PC-9 (cell line): ENCODE measurements around the gene CFAP61. TPM values are rescaled to one million over a fixed set of nuclear protein-coding genes. Genes with fewer than 3 reads are reported as not detected.

Source experiments
- BruUV-seq: library from RNA; stranded (reverse); fragments of 400-500 nt; replicated peaks from 2 replicates; lab custom pipeline; 2021; lab: Mats Ljungman, UMichigan
- CTCF ChIA-PET: fragments of 300-600 bp; sonication (Branson Sonifier 250); formaldehyde crosslinking; loops from one replicate; lab custom pipeline; 2022; ENCODE audit warnings: antibody characterized with exemption; lab: Charles Lee
- POLR2A ChIA-PET: fragments of 300-600 bp; sonication (Branson Sonifier 250); formaldehyde crosslinking; loops from one replicate; lab custom pipeline; 2022; ENCODE audit warnings: antibody characterized with exemption; ENCODE audit not compliant: unreplicated experiment; lab: Charles Lee
- DNase-seq, 2 experiments: peaks; one replicate each; pipeline versions ENCODE4 v3.0.0 to v3.0.0-alpha.2; 2015 to 2022; ENCODE audit warnings: mixed read lengths in 1 of 2
- H2AFZ ChIP-seq: fragments of 200-600 bp; sonication (generic); 2 replicates; pipeline ENCODE4 v1.8.1; 2017; ENCODE audit warnings: antibody characterized with exemption
- H3F3A ChIP-seq: fragments of 200-600 bp; sonication (generic); 2 replicates; pipeline ENCODE4 v1.8.1; 2017; ENCODE audit warnings: antibody characterized with exemption, mild to moderate bottlenecking, low read depth; ENCODE audit not compliant: insufficient read depth
- H3K27ac ChIP-seq: fragments of 200-600 bp; sonication (generic); 2 replicates; pipeline ENCODE4 v1.6.1; 2016; ENCODE audit warnings: mixed run types
- H3K27me3 ChIP-seq: fragments of 200-600 bp; sonication (generic); 2 replicates; pipeline ENCODE4 v1.6.1; 2016; ENCODE audit warnings: low read depth, mixed run types; ENCODE audit not compliant: insufficient read depth
- H3K36me3 ChIP-seq: fragments of 200-600 bp; sonication (generic); 2 replicates; pipeline ENCODE4 v1.6.1; 2016; ENCODE audit warnings: low read depth, mixed run types
- H3K4me1 ChIP-seq: fragments of 200-600 bp; sonication (generic); replicated peaks from 2 replicates; pipeline ENCODE4 v1.6.1; 2016; ENCODE audit warnings: mixed run types; ENCODE audit not compliant: insufficient read depth
- H3K4me2 ChIP-seq: fragments of 200-600 bp; sonication (generic); 2 replicates; pipeline ENCODE4 v1.6.1; 2017; ENCODE audit warnings: mixed run types
- H3K4me3 ChIP-seq: fragments of 200-600 bp; sonication (generic); 2 replicates; pipeline ENCODE4 v1.6.1; 2016; ENCODE audit warnings: mixed run types
- H3K79me2 ChIP-seq: fragments of 200-600 bp; sonication (generic); 2 replicates; pipeline ENCODE4 v1.6.1; 2017; ENCODE audit warnings: low read depth, mixed run types
- H3K9me2 ChIP-seq: fragments of 200-600 bp; sonication (generic); 2 replicates; pipeline ENCODE4 v1.8.1; 2017; ENCODE audit warnings: mild to moderate bottlenecking; ENCODE audit not compliant: insufficient read depth
- H3K9me3 ChIP-seq: fragments of 200-600 bp; sonication (generic); 2 replicates; pipeline ENCODE4 v1.8.1; 2016; ENCODE audit warnings: low read depth; ENCODE audit not compliant: insufficient read depth
- H4K20me1 ChIP-seq: fragments of 200-600 bp; sonication (generic); 2 replicates; pipeline ENCODE4 v1.8.1; 2017; ENCODE audit not compliant: insufficient read depth
- CTCF ChIP-seq: fragments of 200-600 bp; sonication (generic); conservative IDR thresholded peaks from 2 replicates; pipeline ENCODE4 v1.6.1; 2017; ENCODE audit warnings: mixed run types, antibody characterized with exemption, mild to moderate bottlenecking, moderate library complexity
- EZH2 ChIP-seq: fragments of 200-600 bp; sonication (generic); IDR thresholded peaks from 2 replicates; pipeline ENCODE4 v1.8.0; 2017; ENCODE audit warnings: antibody characterized with exemption, low read depth
- intact Hi-C: fragments of 100-400 bp; cut with micrococcal nuclease; formaldehyde crosslinking; loops from one replicate; pipeline ENCODE4 v1.10.0; 2022; ENCODE audit not compliant: unreplicated experiment
- total RNA-seq: library from RNA; stranded (reverse); gene quantifications from 2 replicates; pipeline ENCODE4 v1.2.3, GENCODE V29; 2021

The CFAP61 gene
- total RNA-seq, 1 experiment from 2014 or later: 2.6 TPM

DNA sequence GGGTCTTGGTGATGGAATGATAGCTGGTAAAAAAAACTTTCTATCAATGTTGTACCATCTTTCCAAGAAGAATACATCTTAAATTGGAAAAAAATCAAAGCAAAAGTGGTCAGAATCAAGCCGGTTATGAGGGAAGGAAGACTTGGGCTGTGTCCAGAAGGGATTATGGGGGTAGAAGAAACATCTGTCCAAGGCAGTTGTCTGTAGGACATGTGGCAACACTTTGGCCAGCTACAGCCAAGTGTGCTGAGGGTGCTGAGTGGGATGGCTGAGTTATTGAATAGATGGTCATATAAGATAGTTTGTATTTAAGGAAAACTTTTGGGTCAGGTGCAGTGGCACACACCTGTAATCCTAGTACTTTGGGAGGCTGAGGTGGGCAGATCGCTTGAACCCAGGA, 354.0 kb downstream of the CFAP61 start:
- H3K36me3 ChIP-seq: no peaks in the 10 kb centered on the region
- no peak overlapping the region for H3K4me3 ChIP-seq
- no peak for DNase-seq
- H3K4me1 ChIP-seq: no peaks in the 10 kb centered on the region
- ChIA-PET POLR2A (no interaction called here), CTCF (no interaction called here)
- H3K27ac ChIP-seq: no peak overlapping the region
- no peaks in the 10 kb centered on the region for H3K79me2 ChIP-seq
- H3K27me3 ChIP-seq: no peaks in the 10 kb centered on the region
- no peaks in the 10 kb centered on the region for H3K9me3 ChIP-seq
- H3K4me2 ChIP-seq: no peak overlapping the region
- no peak overlapping the region for H2AFZ ChIP-seq
- H3K9me2 ChIP-seq: no peaks in the 10 kb centered on the region
- TF ChIP-seq CTCF (no peak), EZH2 (no peak)
- no peaks in the 10 kb centered on the region for H3F3A ChIP-seq
- no peaks in the 10 kb centered on the region for H4K20me1 ChIP-seq
- no TSS peak for BruUV-seq
- intact Hi-C loops: no loop called here

- BruUV-seq: no TSS peak
- intact Hi-C loops: no loop called here
- no peaks in the 10 kb centered on the region for H3K9me2 ChIP-seq
- no peaks in the 10 kb centered on the region for H3F3A ChIP-seq
- TF ChIP-seq CTCF: peak; percentile 55
- no peak for TF ChIP-seq EZH2
- no peaks in the 10 kb centered on the region for H4K20me1 ChIP-seq
- no peaks in the 10 kb centered on the region for H3K27me3 ChIP-seq
- H3K79me2 ChIP-seq: no peaks in the 10 kb centered on the region
- ChIA-PET POLR2A (no interaction called here), CTCF (no interaction called here)
- no peak overlapping the region for H2AFZ ChIP-seq
- H3K36me3 ChIP-seq: no peaks in the 10 kb centered on the region
- H3K27ac ChIP-seq: no peak overlapping the region
- no peaks in the 10 kb centered on the region for H3K9me3 ChIP-seq
- no peak overlapping the region for H3K4me3 ChIP-seq
- no peak for DNase-seq
- H3K4me1 ChIP-seq: no peaks in the 10 kb centered on the region
- H3K4me2 ChIP-seq: no peak overlapping the region
Observed at GRCh38 chr20:20407891-20408805, 355.8 kb downstream of the CFAP61 start.

GRCh38 chr20:20409331-20409730, 357.0 kb downstream of the CFAP61 start:
- H4K20me1 ChIP-seq: no peaks in the 10 kb centered on the region
- POLR2A ChIA-PET: no interaction called here
- H3K79me2 ChIP-seq: no peaks in the 10 kb centered on the region
- H3K27me3 ChIP-seq: no peaks in the 10 kb centered on the region
- H3K9me2 ChIP-seq: no peaks in the 10 kb centered on the region
- BruUV-seq: no TSS peak
- H3K4me2 ChIP-seq: no peak overlapping the region
- no peak overlapping the region for H3K27ac ChIP-seq
- H3F3A ChIP-seq: no peaks in the 10 kb centered on the region
- no peak overlapping the region for H2AFZ ChIP-seq
- intact Hi-C loops: no loop called here
- H3K36me3 ChIP-seq: no peaks in the 10 kb centered on the region
- no peak for DNase-seq
- TF ChIP-seq CTCF (no peak), EZH2 (no peak)
- H3K4me3 ChIP-seq: no peak overlapping the region
- H3K4me1 ChIP-seq: no peaks in the 10 kb centered on the region
- CTCF ChIA-PET: no interaction called here
- no peaks in the 10 kb centered on the region for H3K9me3 ChIP-seq

Other genes with a start within 250 kb of the CFAP61 start
- 167 and 168 TPM in 2 replicates for gene NAA20, start 35.2 kb upstream of the CFAP61 start, total RNA-seq
- gene CRNKL1, start 66 bp upstream of the CFAP61 start, total RNA-seq: 24.8 and 33.0 TPM in 2 replicates